ENCODE results near the gene IL17RA. TPM values are rescaled to one million over a fixed set of nuclear protein-coding genes. Genes with fewer than 3 reads are reported as not detected.

The IL17RA gene
- total and polyA plus RNA-seq, 2 of the 4 experiments (the other 2 are of a cell fraction), result 5.2 to 15.3 TPM

DNA sequence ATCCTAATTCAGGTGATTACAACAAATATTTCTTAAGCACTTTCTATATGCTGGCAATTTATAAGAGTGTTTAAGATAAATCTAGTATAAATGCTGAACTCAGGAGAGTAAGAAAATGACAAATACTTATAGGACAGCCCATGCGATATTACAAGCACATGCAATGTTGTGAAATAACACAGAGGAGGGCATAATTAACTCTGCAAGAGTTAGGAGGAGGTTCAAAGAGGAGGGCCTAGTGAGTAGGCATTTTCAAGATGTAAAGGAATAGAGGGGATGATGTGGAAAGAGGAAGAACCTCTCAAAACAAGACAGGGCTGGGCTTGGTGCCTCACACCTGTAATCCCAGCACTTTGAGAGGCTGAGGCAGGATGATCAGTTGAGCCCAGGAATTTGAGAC, 37.1 kb upstream of the IL17RA start:
- Histone ChIP-seq H3K23ac (ENCODE audit: low read depth, low read length) (no peak overlapping the region), H3K9me3 (ENCODE audit: control insufficient read depth, insufficient read depth, low read length) (no peaks in the 10 kb centered on the region), H2BK20ac (ENCODE audit: low read depth, low read length) (no peak overlapping the region), H3K9me1 (ENCODE audit: insufficient read depth, low read length) (no peaks in the 10 kb centered on the region), H2BK15ac (ENCODE audit: low read depth, low read length) (no peak overlapping the region), H3K4me2 (ENCODE audit: low read depth, low read length) (no peak overlapping the region), H4K20me1 (ENCODE audit: insufficient read depth, low read length) (no peaks in the 10 kb centered on the region), H3K4ac (ENCODE audit: low read depth, low read length) (no peak overlapping the region), H3K56ac (ENCODE audit: extremely low read depth, insufficient read depth, low read length) (no peak overlapping the region), H2AK5ac (ENCODE audit: low read depth, low read length) (no peak overlapping the region), H3K36me3 (ENCODE audit: control insufficient read depth, insufficient read depth, low read length) (no peaks in the 10 kb centered on the region), H3K18ac (ENCODE audit: low read depth, low read length) (no peak overlapping the region), H3K9ac (ENCODE audit: low read depth, low read length) (no peak overlapping the region), H3K14ac (replicated peaks; ENCODE audit: low read depth, low read length) (no peak overlapping the region), H4K5ac (ENCODE audit: low read depth, low read length) (no peak overlapping the region), H4K8ac (ENCODE audit: low read depth in 2 of 2, low read length in 2 of 2) (no peak overlapping the region), H3K4me1 (ENCODE audit: control insufficient read depth, insufficient read depth, low read length) (no peaks in the 10 kb centered on the region), H3K4me3 (ENCODE audit: insufficient read depth, low read depth, low read length) (no peak overlapping the region), H2AK9ac (replicated peaks; ENCODE audit: low read depth, low read length, poor library complexity) (no peak overlapping the region), H2BK120ac (ENCODE audit: low read depth, low read length) (no peak overlapping the region), H2BK5ac (ENCODE audit: low read depth, low read length, poor library complexity, severe bottlenecking) (no peak overlapping the region), H3K27ac (ENCODE audit: insufficient read depth, low read length) (no peak overlapping the region), H3K79me1 (ENCODE audit: low read depth in 1 of 2, low read length in 2 of 2) (no peaks in the 10 kb centered on the region), H2AFZ (replicated peaks; ENCODE audit: low read length, poor library complexity) (no peak overlapping the region), H3K27me3 (ENCODE audit: control insufficient read depth, insufficient read depth, low read length) (no peaks in the 10 kb centered on the region; the same call in 1 of the 2 replicates), H4K91ac (ENCODE audit: insufficient read depth, low read depth, low read length) (no peak overlapping the region)
- no peak for ATAC-seq (ENCODE audit: low read depth)
- in situ Hi-C loops (cut with MboI; ENCODE audit: low sequenced_read_pairs) (no loop called here), intact Hi-C loops (cut with micrococcal nuclease) (no loop called here), dilution Hi-C loops (cut with HindIII; ENCODE audit: low sequenced_read_pairs, unreplicated experiment) (no loop called here)
- no peak for TF ChIP-seq BHLHE40 (IDR thresholded peaks at IDR 0.05; ENCODE audit: low read depth, low read length)
- no peak for TF ChIP-seq MAZ (IDR thresholded peaks at IDR 0.05; ENCODE audit: borderline replicate concordance, low read depth, low read length)
- TF ChIP-seq, protein P1, sequence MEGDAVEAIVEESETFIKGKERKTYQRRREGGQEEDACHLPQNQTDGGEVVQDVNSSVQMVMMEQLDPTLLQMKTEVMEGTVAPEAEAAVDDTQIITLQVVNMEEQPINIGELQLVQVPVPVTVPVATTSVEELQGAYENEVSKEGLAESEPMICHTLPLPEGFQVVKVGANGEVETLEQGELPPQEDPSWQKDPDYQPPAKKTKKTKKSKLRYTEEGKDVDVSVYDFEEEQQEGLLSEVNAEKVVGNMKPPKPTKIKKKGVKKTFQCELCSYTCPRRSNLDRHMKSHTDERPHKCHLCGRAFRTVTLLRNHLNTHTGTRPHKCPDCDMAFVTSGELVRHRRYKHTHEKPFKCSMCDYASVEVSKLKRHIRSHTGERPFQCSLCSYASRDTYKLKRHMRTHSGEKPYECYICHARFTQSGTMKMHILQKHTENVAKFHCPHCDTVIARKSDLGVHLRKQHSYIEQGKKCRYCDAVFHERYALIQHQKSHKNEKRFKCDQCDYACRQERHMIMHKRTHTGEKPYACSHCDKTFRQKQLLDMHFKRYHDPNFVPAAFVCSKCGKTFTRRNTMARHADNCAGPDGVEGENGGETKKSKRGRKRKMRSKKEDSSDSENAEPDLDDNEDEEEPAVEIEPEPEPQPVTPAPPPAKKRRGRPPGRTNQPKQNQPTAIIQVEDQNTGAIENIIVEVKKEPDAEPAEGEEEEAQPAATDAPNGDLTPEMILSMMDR (conservative IDR thresholded peaks at IDR 0.05; ENCODE audit: low read depth, low read length), result no peak
- TF ChIP-seq CHD1 (IDR thresholded peaks at IDR 0.05; ENCODE audit: low read depth, low read length), result no peak
- TF ChIP-seq RCOR1 (IDR thresholded peaks at IDR 0.05; ENCODE audit: insufficient replicate concordance, low read length), result no peak
- TF ChIP-seq, protein P2, sequence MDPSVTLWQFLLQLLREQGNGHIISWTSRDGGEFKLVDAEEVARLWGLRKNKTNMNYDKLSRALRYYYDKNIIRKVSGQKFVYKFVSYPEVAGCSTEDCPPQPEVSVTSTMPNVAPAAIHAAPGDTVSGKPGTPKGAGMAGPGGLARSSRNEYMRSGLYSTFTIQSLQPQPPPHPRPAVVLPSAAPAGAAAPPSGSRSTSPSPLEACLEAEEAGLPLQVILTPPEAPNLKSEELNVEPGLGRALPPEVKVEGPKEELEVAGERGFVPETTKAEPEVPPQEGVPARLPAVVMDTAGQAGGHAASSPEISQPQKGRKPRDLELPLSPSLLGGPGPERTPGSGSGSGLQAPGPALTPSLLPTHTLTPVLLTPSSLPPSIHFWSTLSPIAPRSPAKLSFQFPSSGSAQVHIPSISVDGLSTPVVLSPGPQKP (IDR thresholded peaks at IDR 0.05; ENCODE audit: borderline replicate concordance, low read depth, low read length), result no peak
- TF ChIP-seq RAD21 (IDR thresholded peaks at IDR 0.05; ENCODE audit: low read length), result no peak
- TF ChIP-seq SMC3 (IDR thresholded peaks at IDR 0.05; ENCODE audit: low read depth, low read length), result no peak
- TF ChIP-seq FOS (IDR thresholded peaks at IDR 0.05; ENCODE audit: low read depth, low read length), result no peak
- no peak for TF ChIP-seq MAFK (IDR thresholded peaks at IDR 0.05; ENCODE audit: low read depth, low read length)
- TF ChIP-seq RFX5 (IDR thresholded peaks at IDR 0.05; ENCODE audit: low read depth, low read length), result no peak
- no peak for TF ChIP-seq MXI1 (IDR thresholded peaks at IDR 0.05; ENCODE audit: borderline replicate concordance, low read depth, low read length)
- TF ChIP-seq NFE2L2 (IDR thresholded peaks at IDR 0.05; ENCODE audit: low read depth, low read length), result no peak
- no peak for TF ChIP-seq POLR2A (IDR thresholded peaks at IDR 0.05; ENCODE audit: low read depth, low read length)
- no peak for TF ChIP-seq CEBPB (IDR thresholded peaks at IDR 0.05; ENCODE audit: low read depth, low read length)
- TF ChIP-seq, protein P3, sequence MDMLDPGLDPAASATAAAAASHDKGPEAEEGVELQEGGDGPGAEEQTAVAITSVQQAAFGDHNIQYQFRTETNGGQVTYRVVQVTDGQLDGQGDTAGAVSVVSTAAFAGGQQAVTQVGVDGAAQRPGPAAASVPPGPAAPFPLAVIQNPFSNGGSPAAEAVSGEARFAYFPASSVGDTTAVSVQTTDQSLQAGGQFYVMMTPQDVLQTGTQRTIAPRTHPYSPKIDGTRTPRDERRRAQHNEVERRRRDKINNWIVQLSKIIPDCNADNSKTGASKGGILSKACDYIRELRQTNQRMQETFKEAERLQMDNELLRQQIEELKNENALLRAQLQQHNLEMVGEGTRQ (IDR thresholded peaks at IDR 0.05; ENCODE audit: low read depth, low read length), result no peak
- no CpG with 5 or more reads among the region's 1 CpG for whole genome bisulfite sequencing, 2 experiments (ENCODE audit: extremely low coverage in 2 of 2, insufficient read length in 1 of 2)
- POLR2A ChIA-PET (ENCODE audit: unreplicated experiment), result no interaction called here
- no peak for DNase-seq
- no TSS peak for BruUV-seq (replicated peaks)
- CTCF ChIA-PET, result no interaction called here
